Stimulated activated CD4-positive, alpha-beta T cell treated with anti-CD3 and anti-CD28 coated beads, TNF-alpha, amount 100 ng/mL, for 1 hour (primary cell): ENCODE measurements around the gene TTC23L.

Experiments used
- DNase-seq, 3 donors: peaks; one replicate each; pipeline ENCODE4 v3.0.0-alpha.2; 2020; ENCODE audit warnings: low read depth in 3 of 3, low spot score in 1 of 3

TTC23L gene

DNA sequence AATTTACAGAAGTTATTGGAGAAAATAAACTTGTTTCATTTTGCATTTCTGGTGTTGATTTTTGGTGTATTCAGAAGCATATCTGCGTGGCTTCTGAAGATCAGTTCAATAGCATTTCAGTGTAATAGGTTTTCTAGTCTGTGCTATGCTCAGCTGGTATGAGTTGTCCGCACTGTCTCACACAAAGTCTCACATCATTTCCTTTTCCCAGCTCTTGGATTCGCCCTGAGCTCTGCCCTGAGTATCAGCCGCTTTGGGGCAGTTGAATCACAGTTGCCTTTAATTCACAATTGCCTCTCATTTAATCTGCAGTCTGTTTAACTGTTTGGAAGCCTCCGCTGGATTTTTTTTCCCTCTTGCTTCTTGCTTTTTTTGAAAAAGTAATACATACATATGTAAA, 6.4 kb upstream of the TTC23L start:
- DNase-seq: no peak

DNA sequence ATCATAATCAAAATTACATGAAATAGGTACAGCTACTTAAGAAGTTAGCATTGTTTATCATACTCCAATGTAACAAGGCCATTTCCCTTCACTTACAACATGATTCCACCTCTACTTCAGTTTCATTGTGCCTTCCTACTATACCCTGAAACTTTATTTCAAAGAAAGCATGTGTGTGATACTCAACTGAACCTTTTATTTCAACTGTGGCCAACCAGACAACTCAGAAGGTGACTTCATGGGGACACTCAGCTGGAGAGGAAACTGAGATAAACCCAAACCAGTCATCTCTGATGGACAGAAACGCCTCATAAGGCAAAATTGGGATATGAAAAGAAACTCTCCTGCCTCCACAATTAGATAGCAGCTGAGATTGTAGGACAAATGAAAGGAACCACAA, 5.9 kb upstream of the TTC23L start:
- DNase-seq: no peak

DNA sequence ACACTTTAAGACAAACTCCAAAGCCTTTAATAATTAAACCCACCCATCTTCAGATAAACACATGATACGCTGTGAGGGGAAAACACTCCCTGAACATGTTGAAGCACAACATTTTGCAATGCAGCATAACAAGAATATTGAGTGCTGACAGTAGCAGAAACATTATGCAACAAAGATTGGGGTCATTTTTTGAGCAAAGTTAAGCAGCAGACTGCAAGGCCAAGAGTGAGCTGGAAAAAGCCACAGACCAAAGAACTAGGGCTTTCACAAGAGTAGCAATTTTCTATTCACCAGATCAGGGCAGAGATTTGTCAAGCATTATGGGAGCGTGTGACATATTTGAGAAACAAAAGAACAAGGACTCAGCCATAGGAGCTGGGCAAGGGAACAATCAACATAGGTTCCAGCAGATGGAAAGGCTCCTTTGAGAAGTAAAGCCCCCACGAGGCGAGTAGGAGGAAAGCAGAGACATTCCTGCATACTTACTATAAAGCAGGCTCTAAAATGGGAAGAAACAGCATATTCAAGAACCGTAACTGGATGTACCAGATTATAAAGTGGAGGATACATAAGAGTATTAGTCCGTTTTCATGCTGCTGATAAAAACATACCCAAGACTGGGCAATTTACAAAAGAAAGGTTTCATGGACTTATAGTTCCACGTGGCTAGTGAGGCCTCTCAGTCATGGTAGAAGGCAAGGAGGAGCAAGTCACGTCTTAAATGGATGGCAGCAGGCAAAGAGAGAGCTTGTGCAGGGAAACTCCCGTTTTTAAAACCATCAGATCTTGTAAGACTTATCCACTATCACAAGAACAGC, 4.8 kb upstream of the TTC23L start:
- DNase-seq: no peak

DNA sequence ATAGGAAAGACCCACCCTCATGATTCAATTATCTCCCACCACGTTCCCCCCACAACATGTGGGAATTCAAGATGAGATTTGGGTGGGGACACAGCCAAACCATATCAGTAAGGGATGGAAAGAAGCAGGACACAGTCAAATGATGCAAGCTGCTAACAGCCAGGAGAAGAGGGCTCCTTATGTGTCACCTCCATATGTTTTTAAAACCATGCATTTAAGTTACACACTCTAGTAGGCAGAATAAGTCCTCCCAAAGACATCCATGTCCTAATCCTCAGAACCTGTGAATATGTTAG, 4.2 kb upstream of the TTC23L start:
- no peak for DNase-seq

DNA sequence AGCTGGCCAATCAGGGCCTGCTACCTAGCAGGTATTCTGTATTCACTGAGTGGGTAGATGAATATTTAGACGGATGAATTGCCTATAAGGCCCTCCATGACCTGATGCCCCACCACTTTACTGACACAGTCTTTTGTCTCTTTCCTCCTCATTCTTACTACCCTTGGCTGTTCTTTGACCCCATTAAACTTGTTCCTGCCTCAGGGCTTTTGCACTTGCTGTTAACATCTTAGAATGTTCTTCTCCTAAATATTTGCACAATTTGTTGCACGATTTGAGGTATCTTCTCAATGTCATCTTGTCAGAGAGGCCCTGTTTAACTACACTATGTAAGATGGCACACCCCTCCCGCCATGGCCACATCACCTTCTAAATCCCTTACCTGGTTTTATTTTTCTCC, 3.3 kb upstream of the TTC23L start:
- no peak for DNase-seq

DNA sequence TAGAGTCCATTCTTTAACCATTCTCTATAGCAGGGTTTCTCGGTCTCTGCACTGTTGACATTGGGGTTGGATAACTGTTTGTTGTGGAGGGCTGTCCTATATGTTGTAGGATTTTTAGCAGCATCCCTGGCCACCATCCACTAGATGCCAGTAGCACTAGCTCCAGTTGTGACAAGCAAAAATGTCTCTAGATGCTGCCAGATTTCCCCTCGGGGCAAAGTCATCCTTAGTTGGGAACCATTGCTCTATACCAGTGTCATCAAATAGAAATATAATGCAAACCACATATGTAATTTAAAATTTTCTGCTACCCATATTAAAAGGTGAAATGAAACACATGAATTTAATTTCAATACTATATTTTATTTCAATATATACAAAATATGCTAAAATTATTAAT, 2.9 kb downstream of the TTC23L start:
- no peak for DNase-seq

DNA sequence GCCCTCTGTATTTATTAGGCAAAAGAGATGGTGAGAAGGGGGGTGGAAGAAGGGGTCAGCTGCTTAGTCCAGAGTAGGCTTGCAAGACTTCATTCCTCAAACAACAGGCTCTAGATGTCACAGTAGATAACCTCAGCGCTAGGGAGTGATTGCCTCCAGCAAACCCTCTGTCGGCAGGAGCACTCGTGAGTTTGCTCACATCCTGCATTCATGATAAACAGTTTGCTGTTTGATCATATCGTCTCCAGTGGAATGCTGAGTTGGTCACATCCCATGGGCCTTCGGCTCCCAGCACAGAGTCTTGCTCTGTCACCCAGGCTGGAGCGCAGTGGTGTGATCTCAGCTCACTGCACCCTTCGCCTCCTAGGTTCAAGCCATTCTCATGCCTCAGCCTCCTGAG, 3.6 kb downstream of the TTC23L start:
- DNase-seq: no peak

DNA sequence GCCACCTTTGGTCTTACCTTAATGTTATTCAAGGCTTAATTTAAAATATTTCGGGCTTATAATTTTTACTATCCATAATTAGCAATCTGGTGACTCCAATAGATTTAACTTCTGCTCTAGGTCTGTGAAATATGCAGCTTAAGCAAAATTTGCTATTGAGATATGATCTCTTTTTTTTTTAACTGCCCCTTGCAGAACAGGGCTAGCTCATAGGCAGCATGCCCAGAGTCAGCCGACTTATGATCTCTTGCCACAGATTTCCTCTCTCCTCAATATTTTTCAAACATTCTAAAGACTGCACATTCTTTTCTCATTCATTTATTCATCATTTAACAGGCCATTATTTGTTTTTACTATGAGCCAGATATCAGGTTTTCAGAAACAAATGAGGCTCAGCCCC, 4.5 kb downstream of the TTC23L start:
- DNase-seq: no peak

DNA sequence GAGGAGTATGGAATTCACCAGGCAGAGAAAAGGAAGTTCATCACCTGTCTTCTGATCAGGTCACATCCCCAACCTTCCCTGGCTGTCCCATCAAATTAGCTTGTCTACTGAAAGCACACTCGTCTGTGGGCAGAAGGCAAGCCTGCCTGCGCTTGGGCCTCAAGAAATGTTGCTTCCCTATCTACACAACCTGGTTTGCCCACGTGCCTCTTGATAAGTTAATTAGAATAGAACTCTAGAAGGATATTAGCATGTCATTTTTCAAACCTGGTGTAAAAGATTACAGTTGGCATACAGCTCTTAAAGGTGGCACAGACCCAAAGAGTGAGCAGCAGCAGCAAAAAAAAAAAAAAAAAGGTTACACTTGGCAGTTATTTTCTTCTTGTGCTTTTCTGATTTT, 5.1 kb downstream of the TTC23L start:
- DNase-seq: no peak

DNA sequence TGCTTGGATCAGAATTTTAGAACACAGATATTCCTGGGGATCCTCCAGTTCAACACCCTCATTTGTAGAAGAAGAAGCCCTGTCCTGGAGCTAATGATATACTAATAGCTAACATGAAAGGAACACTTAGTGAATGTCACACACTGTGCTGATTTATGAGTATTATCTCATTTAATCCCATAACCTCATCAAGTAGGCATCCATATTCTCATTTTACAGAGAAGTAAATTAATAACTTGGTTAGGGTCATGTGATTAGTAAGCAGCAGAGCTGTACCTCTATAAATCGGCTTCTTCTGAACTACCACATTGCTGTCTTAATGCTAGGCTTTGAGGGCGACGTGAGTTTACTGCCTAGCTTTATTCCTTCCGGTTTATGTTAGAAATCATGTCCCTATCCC, 6.0 kb downstream of the TTC23L start:
- no peak for DNase-seq

DNA sequence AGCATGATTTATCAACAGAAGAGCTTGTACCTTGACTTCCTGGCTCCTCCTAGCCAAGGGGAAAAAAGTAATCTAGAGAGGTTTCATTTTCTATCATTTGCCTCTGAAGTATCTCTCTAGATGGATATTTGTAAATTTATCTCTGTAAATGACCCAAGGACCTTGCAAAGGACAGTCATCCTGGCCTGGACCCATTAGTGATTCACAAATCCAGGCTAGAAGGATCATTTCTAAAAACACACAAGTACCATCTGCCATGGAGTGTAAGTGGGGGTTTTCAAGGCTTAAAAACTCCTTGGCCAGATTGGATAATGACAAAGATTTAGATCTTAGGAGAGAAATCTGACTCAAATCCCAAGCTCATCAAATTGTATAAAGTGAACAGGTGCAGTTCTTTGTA, 8.1 kb downstream of the TTC23L start:
- no peak for DNase-seq

DNA sequence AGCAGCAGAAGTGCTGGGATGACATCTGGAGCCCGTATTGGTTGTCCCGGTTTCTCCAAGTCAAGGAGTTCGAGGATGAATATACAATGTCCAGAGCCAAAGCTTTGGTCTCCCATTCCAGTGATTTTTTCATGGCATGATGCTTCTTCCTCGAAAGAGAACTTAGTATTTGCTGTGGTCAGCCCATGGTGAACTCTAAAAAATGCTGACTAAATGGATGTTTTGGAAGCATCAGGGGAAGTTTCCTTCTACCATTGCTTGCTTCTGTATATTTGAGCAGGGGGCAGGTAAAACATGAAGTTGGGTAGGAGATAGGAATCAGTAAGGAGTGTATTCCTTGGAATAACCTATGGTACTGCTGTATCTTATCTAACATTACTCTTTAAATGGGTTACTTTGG, 8.6 kb downstream of the TTC23L start:
- DNase-seq: no peak

DNA sequence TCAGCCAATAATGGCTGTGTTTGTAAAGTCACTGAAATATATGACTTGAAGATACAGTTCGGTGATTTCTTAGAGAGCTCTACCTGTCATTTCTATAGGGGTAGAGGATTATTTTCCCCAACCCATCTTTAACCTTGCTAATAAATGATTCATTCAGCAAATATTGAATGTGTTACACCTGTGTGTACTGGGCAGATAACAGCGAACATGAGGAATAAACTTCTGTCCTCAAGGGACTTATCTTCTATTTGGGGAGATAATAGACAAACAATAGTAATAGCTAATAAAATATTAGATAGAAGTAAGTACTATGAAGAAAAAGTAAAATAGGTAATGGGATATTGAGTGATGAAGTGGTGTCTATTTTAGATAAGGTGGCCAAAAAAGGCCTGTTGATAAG, 9.3 kb downstream of the TTC23L start:
- DNase-seq: no peak

DNA sequence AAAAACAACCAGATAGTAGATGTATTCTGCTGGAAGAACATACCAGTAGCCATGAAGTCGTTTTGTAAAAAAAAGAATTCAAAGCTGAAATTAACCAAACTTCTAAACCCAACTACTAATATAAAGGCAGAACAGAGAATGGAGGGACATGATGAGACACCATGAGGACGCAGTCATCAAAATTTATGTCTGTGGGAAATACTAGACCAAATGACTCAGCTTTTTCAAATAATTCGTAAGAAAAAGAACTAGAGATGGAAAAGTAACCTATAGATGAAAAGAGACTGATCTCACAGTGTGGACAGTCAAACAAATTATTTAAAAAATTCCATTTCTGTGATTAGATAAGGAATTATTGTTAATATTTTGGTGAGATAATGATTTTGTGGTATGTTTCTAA, 10.3 kb downstream of the TTC23L start:
- no peak for DNase-seq

DNA sequence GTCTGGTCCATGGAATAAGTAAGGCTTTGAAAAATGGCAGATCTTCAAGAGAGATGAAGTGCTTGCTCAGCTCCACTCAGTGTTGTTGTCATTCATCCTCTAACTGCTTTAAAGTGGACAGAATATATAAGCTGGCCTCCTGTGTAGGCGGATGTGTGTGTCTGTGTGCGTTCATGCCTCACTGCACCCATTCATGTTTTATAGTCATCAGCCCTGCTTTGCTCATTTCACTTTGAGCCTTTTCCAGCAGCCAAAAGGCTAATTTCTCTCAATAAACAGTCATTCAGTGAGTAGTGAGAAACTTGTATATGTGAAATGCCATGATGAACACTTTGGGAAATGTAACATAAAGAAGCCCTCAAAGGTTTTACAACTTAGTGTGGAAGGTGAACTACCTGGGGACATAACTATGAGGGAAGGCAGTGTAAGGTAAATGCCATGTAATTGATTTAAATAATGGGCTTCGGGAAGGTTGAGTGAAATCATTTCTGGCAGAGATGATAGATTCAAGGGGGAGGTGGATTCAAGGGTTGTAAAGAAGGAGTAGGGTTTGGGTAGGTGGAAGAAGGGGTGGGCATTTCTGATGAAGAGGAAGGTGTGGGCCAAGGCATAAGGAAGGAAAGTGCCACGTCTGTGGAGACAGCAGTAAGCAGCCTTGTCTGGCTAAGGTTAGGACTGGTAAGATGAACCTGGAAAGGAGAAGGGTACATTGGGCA, 15.7 kb downstream of the TTC23L start:
- DNase-seq: no peak

DNA sequence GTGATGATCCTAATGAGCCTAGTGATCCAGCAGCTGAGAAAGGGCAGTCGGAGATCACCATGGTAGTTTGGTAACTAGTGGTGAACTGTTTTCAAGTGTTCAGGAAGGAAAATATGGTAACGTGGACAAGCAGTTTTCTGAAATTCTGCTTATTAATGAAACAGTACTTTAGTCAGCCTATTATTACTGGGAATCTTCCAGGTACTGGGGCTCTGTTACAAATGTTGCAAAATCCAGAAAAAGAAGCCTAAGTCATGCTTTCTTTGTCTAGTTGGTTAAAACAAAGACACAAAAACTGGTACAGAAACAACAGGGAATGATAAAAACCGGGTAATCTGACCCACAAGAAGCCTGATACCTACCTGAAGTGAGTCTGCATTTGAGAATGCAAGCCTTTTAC, 18.2 kb downstream of the TTC23L start:
- no peak for DNase-seq

DNA sequence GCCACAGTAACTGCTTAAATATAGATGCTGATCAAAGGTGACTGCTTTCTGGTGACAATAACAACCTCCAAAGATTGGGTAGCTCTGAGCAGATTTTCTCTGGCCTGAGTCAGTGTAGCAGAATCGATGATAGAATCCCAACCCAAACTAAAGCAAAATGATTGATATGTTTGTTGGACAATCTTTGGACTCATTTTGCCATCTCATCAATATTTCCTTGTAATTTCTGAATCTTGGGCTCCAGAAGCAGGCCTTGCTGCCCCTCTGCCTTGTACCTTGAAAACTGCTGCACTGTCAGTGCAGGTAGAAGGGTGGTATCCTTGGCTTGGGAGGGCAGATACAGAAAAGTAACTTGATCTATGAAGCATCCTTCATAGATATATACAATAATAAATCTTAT, 18.9 kb downstream of the TTC23L start:
- no peak for DNase-seq

DNA sequence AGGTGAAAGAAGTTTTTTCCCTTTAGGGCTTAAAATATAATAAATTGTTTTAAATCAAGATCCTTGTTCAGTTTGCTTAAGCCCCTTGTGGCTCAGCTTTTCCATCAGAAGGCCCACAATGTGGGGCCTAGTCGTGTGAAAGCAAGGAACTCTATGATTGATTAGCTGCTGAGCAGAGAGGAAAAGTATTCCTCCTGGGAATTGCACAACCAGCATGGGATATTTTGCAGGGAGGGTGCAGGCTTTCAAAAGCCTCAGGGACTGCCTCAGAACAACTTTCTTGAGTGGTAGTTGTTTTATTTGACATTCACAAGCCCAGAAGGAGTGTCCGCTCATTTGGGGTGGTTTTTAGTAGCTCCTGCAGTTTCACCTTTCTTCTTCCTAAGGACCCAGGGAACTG, 19.8 kb downstream of the TTC23L start:
- DNase-seq: no peak

DNA sequence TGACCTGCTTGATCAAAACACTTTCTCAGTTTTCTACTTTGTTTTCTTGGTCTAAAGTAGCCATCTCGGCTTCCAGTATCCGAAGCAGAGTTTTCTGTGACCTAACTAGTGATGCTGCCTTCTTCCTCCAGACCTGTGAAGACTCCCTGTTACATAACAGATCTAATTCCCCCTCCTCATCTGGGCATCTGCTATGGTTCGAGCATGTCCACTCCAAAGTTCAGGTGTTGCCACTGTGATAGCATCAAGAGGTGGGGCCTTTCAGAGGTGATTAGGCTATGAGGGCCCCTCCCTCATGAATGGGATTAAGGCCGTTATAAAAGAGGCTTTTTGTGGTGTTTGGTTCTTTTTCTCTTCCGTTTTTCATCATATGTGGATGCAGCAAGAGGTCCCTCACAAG, 20.3 kb downstream of the TTC23L start:
- DNase-seq: no peak

DNA sequence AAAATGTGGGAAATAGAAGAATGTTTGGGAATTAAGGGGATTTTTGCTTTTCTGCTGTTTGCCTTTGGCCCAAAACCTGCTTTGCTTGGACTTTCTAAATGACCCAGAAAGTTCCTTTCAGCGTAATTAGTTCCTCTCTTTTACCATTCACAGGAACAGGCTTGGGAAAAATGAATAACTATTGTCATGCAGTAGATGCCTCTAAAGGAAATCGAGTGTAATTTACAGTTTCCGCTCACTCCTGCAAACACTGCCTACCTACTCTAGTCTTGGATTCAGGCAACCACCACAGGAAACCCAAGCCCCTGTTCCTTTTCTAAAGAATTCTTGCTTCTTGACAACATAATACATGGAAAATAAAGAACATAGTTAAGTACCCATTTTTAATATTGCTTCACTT, 25.0 kb downstream of the TTC23L start:
- no peak for DNase-seq

DNA sequence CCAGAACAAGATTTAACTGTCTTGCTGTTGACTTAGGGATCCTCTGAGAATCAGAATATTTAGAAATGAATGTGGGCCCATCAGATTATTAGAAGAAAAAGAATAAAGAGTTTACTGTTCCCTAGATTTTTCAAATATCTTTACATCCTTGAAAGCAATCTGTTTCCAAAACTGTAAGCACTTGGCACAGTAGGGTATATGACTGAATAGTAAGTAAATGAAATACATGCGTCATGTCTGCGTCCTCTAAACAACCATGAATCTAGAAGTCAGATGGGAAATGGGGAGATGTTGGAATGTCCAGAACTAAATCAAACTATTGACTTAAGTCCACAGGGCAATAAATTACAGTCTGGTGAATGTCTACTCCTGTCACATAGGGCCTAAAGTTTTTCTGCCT, 26.1 kb downstream of the TTC23L start:
- DNase-seq: no peak

DNA sequence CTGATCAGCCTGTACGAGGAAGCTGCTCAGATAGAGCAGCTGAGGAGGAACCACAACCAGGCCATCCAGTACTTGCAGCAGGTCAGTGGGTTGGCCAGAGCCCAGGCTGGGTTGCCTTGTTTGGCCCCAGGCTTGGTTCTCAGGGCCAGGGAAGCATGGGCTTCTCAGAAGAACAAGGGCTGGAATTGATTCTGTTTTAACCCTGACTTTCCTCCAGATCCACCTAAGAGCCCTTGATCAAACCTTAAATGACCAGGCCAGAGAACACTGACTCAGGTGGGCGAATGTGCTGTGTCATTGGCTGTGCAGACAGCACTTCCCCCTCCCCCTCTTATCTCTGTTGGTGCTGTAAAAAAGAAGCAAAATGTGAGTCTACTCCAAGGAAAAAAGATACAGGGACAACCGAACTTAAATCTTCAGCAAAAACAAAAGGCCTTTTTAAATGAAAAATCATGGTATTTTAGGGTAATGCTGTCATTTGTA, 28.1 kb downstream of the TTC23L start:
- no peak for DNase-seq

DNA sequence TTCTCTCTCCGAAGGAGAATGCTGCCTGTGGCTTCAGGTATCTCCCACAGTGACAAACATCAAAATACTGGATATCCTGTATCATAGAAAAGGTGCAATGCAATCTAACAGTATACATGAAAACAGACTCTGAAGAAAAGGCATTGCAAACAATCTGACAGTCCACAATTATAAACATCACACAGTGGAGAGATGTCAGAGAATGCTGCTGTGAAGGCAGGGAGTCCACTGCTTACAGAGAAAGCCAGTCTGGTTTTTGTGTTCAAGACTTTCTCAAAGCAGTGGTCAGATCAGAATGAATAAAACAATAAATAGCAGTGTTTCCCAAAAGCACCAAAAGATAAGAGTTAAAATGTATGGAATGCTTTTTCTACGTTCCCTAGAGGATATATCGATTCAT, 28.7 kb downstream of the TTC23L start:
- no peak for DNase-seq
